GM12878 (cell line): ENCODE data around the gene GABBR2. TPM values are rescaled to one million over a fixed set of nuclear protein-coding genes. Genes with fewer than 3 reads are reported as not detected.

Experiments used
- ATAC-seq: fragments of 200-7000 bp; cut with Tn5 transposase; 3 replicates; pipeline ENCODE4 v1.9.1; 2020; ENCODE audit warnings: mild to moderate bottlenecking, moderate library complexity
- BruUV-seq: library from RNA; stranded (reverse); fragments of 400-500 nt; replicated peaks from 2 replicates; lab custom pipeline; 2021; lab: Mats Ljungman, UMichigan
- CTCF ChIA-PET: fragments of 300-600 bp; sonication (Branson Sonifier 250); formaldehyde crosslinking; extraction: SDS; loops from one replicate; lab custom pipeline; 2021; ENCODE audit warnings: inconsistent platforms; lab: Yijun Ruan, JAX
- POLR2A ChIA-PET: fragments of 350-600 bp; formaldehyde crosslinking; extraction: SDS; loops from one replicate; lab custom pipeline; 2021; ENCODE audit warnings: inconsistent platforms; lab: Charles Lee
- RAD21 ChIA-PET: fragments of 300-600 bp; sonication (Branson Sonifier 250); formaldehyde crosslinking; loops from one replicate; lab custom pipeline; 2023; ENCODE audit warnings: antibody characterized with exemption; ENCODE audit not compliant: unreplicated experiment; lab: Charles Lee
- SMC1A ChIA-PET: fragments of 300-600 bp; sonication (Branson Sonifier 250); formaldehyde crosslinking; loops from one replicate; lab custom pipeline; 2023; ENCODE audit not compliant: unreplicated experiment, uncharacterized antibody; lab: Charles Lee
- DNase-seq: peaks from one replicate; pipeline ENCODE4 v3.0.0-alpha.2; 2011; ENCODE audit warnings: low read depth, low spot score
- FAIRE-seq: peaks from 3 replicates; lab custom pipeline; 2011; peaks lifted over from hg19 to GRCh38; lab: Jason Lieb, UNC
- H2AFZ ChIP-seq: 2 replicates; pipeline ENCODE4 v1.6.0; 2011; ENCODE audit warnings: low read depth, low read length, control low read depth; ENCODE audit not compliant: control insufficient read depth
- H3K27ac ChIP-seq: 2 replicates; pipeline ENCODE4 v1.5.1; 2011; ENCODE audit warnings: control low read depth; ENCODE audit not compliant: control insufficient read depth, insufficient read depth
- H3K27me3 ChIP-seq, 2 experiments: replicated peaks in 1 of 2; 2 replicates each; pipeline versions ENCODE4 v1.6.0 to v1.6.1; 2011; ENCODE audit warnings: low read length in 1 of 2; ENCODE audit not compliant: control insufficient read depth in 2 of 2, insufficient read depth in 2 of 2
- H3K36me3 ChIP-seq, 2 experiments: 2 replicates each; pipeline ENCODE4 v1.5.1; 2011; ENCODE audit warnings: low read length in 1 of 2; ENCODE audit not compliant: control insufficient read depth in 2 of 2, insufficient read depth in 2 of 2
- H3K4me1 ChIP-seq: 2 replicates; pipeline ENCODE4 v1.6.1; 2011; ENCODE audit warnings: mild to moderate bottlenecking, low read length, moderate library complexity, mixed read lengths; ENCODE audit not compliant: control insufficient read depth, insufficient read depth
- H3K4me2 ChIP-seq: 2 replicates; pipeline ENCODE4 v1.6.0; 2011; ENCODE audit warnings: control low read depth; ENCODE audit not compliant: control insufficient read depth, insufficient read depth
- H3K4me3 ChIP-seq: fragments of 200-600 bp; sonication (generic); 2 replicates; pipeline ENCODE4 v1.5.1; 2016
- H3K79me2 ChIP-seq: 2 replicates; pipeline ENCODE4 v1.6.0; 2011; ENCODE audit warnings: low read length; ENCODE audit not compliant: control insufficient read depth, insufficient read depth
- H3K9ac ChIP-seq: 2 replicates; pipeline ENCODE4 v1.8.0; 2011; ENCODE audit warnings: low read length, control low read depth, mixed read lengths; ENCODE audit not compliant: control insufficient read depth, insufficient read depth
- H3K9me3 ChIP-seq: replicated peaks from 3 replicates; pipeline ENCODE4 v1.5.1; 2011; ENCODE audit warnings: mild to moderate bottlenecking, low read length; ENCODE audit not compliant: control insufficient read depth, insufficient read depth
- H4K20me1 ChIP-seq: 2 replicates; pipeline ENCODE4 v1.6.0; 2011; ENCODE audit not compliant: control insufficient read depth, insufficient read depth
- PBX3 ChIP-seq: IDR thresholded peaks from 2 replicates; pipeline ENCODE4 v1.6.1; 2011; ENCODE audit warnings: mild to moderate bottlenecking, low read depth, low read length, moderate library complexity; ENCODE audit not compliant: insufficient replicate concordance
- RELB ChIP-seq: fragments of 450-650 bp; IDR thresholded peaks from 2 replicates; pipeline ENCODE4 v1.6.1; 2017; ENCODE audit warnings: low read depth, mild to moderate bottlenecking, moderate library complexity
- WRNIP1 ChIP-seq: IDR thresholded peaks from 2 replicates; pipeline ENCODE4 v1.6.1; 2011; ENCODE audit warnings: low read depth, low read length, improper control_type of control experiment, borderline replicate concordance
- ZBTB4 ChIP-seq: fragments of 450-650 bp; formaldehyde crosslinking; IDR thresholded peaks from 2 replicates; pipeline ENCODE4 v1.4.0; 2022; ENCODE audit warnings: mild to moderate bottlenecking, moderate library complexity
- ZNF687 ChIP-seq: fragments of 450-650 bp; IDR thresholded peaks from 2 replicates; pipeline ENCODE4 v1.6.1; 2017; ENCODE audit warnings: mild to moderate bottlenecking, moderate library complexity
- WGBS: methylation state at CpG from one replicate; pipeline ENCODE4 v1.1.6; 2016; ENCODE audit warnings: low lambda C conversion rate; ENCODE audit not compliant: insufficient replicate concordance, insufficient coverage; ENCODE audit errors: missing lambda C conversion rate; 5-methylcytosine and 5-hydroxymethylcytosine counted together
- in situ Hi-C: fragments of 300-500 bp; cut with MboI; formaldehyde crosslinking; loops from 9 replicates; pipeline ENCODE4 v1.14.3; 2018; ENCODE audit warnings: mixed read lengths
- intact Hi-C: fragments of 100-400 bp; cut with micrococcal nuclease; formaldehyde crosslinking; loops from one replicate; pipeline ENCODE4 v1.14.2; 2022; ENCODE audit not compliant: unreplicated experiment
- polyA plus RNA-seq, 11 experiments: library from polyadenylated mRNA; depleted of rRNA in 4 of 11; unstranded in 6 of 11; stranded (reverse) in 5 of 11; fragments of >200 nt; fragmentation: Nextera tagmentation in 4 of 11; fragmentation: Illumina TruSeq in 1 of 11; extraction: Ambion mirVana in 4 of 11; extraction: Trizol in 1 of 11; gene quantifications; 1 replicate in 1 of 11; 2 replicates in 10 of 11; pipeline versions ENCODE4 v1.2.1 to v1.2.3, GENCODE V29; 2011 to 2016; ENCODE audit warnings: inconsistent platforms in 2 of 11, missing spikeins in 2 of 11, low read depth in 1 of 11
- total RNA-seq, 4 experiments: library from RNA; depleted of rRNA in 3 of 4; stranded (reverse); fragments of >200 nt in 3 of 4; fragmentation: Illumina TruSeq in 1 of 4; extraction: Trizol in 1 of 4; gene quantifications; 2 replicates each; pipeline versions ENCODE4 v1.2.1 to v1.2.3, GENCODE V29; 2013 to 2021

The GABBR2 gene
- total and polyA plus RNA-seq, 10 of the 15 experiments (the other 5 are each of a cell fraction or from before 2014, with no cell fraction given) = 0.02 to 2.2 (median 0.06) TPM; not detected in 2

GRCh38 chr9:98751210-98751609, 42.5 kb upstream of the GABBR2 start (continued):
- TF ChIP-seq ZNF687 (no peak), WRNIP1 (no peak)

- ChIA-PET RAD21 (no interaction called here), POLR2A (no interaction called here), CTCF (no interaction called here), SMC1A (no interaction called here)
- H3K9me3 ChIP-seq = no peaks in the 10 kb centered on the region
- no peaks in the 10 kb centered on the region for H3K4me1 ChIP-seq
- no peaks in the 10 kb centered on the region for H3K36me3 ChIP-seq
- H2AFZ ChIP-seq = no peak overlapping the region
- H3K4me2 ChIP-seq = no peak overlapping the region
- BruUV-seq = no TSS peak
- 66% methylated on average over 5 of the region's 5 CpGs for WGBS
- ATAC-seq (no peak), FAIRE-seq (no peak), DNase-seq (no peak)
- intact Hi-C loops = no loop called here
- H3K27me3 ChIP-seq = no peaks in the 10 kb centered on the region; a peak in 1 of 4 replicates
- no peak overlapping the region for H3K27ac ChIP-seq
- H3K79me2 ChIP-seq = no peaks in the 10 kb centered on the region
- no peak overlapping the region for H3K4me3 ChIP-seq
- no peaks in the 10 kb centered on the region for H4K20me1 ChIP-seq
- H3K9ac ChIP-seq = no peak overlapping the region
- in situ Hi-C loops = no loop called here
- TF ChIP-seq ZBTB4 = no peak
- no peak for TF ChIP-seq RELB
- no peak for TF ChIP-seq PBX3
These were observed 41.8 kb upstream of the GABBR2 start for GRCh38 chr9:98750364-98751060.
